GM18499 (cell line): Measurements from ENCODE around the gene CELF4.

ENCODE experiments used
- ATAC-seq: cut with Tn5 transposase; IDR thresholded peaks from one replicate; pipeline ENCODE4 v1.9.1; 2021; ENCODE audit warnings: moderate number of reproducible peaks; ENCODE audit not compliant: insufficient read depth, unreplicated experiment

The CELF4 gene

DNA sequence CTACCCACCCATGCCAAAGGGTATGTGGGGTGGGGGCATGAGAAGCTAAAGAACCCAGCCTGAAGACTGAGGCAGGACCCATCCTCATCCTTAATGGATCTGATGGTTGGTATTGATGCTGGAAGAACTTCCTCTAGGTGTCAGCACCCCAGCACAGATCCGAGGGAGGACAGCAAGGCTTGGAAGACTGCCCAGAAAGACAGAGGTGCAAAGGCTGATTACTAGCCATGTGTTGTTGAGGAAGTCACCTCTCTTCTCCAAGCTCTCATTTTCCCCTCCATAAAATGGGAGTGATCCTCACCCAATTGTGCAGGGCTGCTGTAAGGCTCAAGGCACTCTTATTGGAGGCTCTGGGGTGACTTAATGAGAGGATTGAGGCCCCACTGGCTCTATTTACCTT lies 256.5 kb downstream of the CELF4 start:
- ATAC-seq: no peak

DNA sequence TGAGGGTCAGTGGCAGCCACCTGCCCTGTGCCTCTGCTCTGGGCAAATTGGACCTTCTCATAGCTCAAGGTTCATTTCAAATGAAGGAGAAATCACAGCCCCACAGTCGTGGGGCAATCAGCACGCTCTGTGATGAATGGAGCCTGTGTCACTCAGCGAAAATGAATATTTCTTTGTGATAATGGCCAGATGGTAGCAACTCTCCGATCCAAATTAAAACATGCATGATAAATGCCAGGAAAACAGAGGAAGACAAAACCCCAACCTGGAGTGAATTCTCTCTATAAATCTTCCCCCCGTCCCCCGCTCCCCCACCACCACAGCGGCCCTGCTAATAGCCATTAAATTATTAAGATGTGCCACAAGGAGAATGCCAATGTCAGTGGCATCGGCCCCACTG lies 258.4 kb downstream of the CELF4 start:
- no peak for ATAC-seq

DNA sequence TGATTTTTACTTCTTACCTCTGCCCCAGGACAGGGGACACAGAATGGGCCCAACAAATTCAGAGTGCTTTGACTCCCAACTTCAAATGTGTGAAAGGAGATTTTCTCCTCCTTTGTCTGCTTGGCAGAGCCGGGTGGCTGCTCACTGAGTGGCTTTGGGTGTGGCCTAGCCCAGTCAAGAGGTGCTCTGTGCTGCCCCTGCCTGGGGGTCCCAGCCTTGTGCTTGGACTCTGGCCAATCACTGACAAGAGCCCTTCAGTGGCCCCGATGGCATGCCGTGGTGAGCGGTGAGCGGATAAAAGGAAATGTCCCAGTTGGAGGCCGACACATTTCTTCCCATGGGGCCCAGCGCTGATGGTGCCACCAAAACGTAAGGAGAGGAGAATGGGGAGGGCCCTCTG lies 259.2 kb downstream of the CELF4 start:
- ATAC-seq: no peak

DNA sequence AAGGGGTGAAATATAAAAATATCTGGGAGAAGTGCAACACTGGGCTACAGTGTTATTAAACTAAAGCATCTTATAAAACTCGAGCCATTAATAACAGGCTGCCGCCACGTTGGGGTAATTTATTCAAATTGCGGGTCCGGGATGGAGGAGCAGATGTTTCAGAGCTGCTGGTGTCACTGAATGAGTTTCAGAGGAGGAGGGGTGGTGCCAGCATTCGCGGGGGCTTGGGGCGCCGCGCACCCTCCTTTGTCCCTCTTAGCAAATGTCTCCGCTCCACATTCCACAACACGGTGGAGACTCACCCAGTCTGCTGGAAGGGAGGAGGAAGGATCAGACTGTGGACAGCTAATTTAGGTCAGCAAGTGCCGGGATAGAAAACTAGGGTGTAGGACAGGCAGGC lies 260.5 kb downstream of the CELF4 start:
- no peak for ATAC-seq

DNA sequence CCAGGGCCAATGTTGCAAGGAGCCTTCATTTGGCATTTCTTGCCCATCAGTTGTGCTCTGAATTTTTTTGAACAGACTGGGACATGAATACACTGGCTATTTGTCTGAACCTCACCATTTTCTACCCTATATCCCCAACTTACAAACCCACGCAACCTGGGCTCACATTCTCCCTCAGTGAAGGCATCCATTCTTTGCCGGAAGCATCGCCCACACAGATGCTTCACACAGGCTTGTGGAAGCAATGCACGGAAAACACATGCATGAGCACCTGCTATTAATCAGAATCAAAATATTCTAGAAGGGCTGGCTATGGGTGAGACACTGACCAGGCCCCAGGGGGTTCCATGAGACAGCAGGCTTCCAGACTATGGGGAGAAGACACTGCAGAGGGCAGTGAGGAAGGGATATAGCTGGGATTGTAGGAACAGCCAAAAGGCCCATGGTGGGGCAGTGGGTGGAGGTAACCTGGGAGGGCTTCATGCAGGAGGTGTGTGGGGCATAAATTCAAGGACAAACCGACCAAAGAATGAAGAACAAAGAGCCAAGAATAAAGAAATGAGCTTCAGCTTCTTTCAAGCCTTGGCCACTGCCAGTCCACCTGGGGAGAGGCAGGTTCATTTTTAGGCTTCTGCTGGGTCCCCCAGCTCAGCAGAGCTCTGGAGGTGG lies 261.5 kb downstream of the CELF4 start:
- ATAC-seq: no peak

DNA sequence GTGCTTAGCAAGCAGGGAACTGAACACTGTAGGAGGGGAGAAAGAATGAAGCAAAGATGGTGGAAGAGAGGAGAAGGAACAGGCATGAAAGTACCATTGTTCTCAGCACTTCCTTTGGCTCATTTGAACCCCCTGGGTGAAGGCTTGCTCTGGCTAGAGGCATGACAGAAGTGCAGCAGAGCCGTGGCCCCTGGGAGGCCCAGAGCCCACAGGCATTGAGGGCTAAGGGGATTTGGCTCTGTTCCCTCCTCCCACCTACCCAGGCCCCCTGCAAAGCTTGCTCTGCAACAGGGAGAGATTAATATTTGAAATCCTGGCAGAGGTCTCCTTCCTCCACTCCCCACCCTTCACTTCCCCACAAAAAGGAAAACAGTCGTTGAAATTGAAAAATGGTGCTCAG lies 262.6 kb downstream of the CELF4 start:
- ATAC-seq: no peak

DNA sequence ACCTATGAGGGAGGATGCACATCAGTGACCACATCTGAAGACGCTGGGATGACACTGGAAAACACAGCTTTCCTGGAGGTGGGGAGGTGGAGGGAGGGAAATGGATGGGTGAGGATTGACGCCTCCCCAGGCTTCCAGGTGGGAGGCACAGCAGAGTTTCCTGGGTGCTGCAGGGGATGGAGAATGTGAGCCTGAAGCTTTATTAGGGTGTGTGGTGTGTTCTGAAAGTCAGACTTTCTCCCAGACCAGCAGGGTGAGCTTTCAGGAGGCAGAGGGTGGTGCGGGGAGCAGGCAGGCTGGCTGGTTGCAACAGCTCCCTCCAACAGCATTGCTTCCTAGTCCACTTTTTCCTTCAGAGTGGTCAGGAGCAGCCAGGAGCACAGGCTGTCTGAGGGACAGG lies 263.1 kb downstream of the CELF4 start:
- ATAC-seq: no peak

DNA sequence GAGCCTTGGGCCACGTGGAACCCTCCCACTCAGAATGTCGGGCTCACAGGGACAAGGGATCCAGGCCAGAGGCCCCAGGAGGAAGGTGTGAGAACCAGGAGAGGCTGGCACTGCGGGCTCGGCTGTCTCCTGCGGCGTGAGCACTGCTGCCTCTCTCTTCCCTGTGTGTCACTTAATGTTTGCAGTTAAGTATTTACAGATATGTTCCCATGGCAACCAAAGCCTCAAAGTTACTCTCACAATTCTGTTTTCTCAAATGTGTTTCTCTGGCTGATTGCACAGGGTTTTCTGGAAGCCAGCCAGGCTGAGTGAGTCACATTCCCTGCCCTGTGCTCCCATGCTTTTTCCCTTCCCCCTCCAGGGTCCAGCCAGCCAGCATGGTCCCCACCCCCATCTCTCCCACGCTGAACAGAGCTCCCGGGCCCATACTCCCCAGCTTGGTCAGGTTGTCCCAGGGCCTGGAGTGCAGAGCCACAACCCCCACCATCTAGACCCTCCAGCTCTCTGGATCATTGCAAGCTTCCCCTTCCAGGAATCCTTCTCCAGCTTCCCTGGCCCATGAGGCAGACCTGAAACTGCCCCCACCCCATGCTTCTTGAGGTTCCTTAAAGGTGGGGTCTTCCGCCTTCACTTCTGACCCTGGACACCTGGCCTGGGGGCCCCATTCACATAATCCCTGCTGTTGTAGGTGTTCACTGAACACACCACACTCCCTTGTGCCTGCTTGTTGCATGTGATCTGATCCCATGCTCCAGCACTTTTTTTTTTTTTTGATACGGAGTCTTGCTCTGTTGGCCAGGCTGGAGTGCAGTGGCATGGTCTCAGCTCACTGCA lies 265.9 kb downstream of the CELF4 start:
- peak; percentile 91 for ATAC-seq

DNA sequence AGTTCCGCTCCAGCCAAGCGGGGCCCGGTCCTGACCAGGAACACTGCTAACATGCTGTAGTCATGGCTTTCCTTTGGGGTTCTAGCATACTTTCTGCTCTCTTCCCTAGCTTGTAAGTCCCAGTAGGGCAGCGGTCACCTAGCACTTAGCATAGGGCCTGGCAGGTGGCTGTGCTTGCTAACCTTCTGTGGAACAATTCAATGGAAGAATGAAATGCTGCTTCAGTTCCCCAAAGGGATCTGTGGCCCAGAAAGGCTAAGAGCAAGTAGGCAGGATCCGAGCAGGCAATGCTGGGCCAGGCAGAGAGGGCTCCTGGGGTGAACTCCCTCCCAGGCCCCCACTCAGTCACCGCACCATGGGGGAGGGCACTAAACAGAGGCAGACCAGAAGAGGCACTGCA lies 266.8 kb downstream of the CELF4 start:
- no peak for ATAC-seq

DNA sequence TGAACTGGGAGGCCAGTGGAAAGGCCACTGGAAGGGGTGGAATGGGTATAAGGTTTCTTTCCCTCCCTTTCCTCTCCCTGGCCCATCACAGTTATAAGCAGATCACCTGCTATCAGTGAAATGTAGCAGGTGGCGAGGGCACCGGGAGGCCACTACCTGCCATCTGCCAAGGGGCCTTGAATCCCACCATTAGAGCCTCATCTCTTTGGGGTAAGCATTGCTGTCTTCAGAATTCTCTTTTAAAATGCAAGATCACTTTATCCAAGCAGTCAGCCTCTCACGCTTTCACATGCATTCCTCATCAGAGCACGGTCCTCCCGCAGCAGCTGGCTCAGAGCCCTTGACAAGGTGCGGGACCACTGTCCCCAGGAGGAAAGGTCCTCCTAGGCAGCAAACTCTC lies 268.5 kb downstream of the CELF4 start:
- no peak for ATAC-seq

DNA sequence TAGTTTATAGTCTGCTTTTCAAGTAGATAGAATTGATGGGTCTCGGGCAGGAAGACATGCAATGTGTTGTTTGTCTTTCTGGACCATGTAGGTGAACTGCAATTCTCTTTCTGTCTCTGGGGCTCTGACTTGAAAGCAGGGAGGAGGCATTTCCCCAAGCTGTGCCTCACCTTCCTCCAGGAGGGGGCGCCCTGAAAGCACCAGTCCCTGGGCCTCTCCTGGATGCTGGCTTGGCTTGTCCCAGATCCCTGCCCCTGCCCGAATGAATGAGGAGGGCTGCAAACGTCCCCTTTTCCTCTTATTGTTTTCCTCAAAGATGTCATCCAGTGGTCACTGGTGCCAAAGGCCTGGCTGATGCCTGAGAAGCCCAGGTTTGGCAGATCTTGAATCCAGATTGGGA lies 270.6 kb downstream of the CELF4 start:
- ATAC-seq: no peak

DNA sequence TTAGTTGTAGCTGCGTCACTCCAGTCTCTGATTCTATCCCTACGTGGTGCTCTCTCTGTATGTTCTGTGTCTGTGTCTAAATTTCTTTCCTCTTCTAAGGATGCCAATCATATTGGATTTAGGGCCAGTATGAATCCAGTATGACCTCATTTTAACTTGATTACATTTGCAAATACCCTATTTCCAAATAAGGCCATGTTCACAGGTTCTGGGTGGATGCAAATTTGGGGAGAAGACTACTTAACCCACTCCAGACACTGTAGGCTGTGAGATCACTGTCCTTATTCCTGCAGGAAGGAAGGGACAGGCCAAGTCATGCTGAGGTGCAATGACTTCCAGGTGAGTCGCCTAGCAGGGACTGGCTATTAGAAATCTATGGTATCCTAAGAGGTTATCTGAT lies 272.2 kb downstream of the CELF4 start:
- no peak for ATAC-seq

DNA sequence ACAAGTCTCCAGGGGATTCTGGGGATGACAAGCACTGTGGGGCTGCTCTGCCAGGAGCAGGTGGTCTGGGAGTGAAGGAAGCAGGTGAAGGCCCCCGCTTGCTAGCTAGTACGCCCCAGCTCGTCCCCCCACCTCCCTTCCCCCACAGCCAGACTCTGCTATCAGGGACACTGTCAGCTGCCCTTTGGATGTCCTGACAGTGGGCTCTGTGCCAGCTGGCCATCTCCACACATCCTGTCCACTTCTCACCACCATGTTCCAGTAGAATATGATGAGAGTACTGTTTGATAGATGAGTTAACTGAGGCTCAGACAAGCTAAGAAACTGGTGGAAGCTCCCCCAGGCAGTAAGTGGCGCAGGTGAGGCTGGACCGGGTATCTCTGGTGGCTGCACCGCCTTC lies 276.2 kb downstream of the CELF4 start:
- no peak for ATAC-seq

DNA sequence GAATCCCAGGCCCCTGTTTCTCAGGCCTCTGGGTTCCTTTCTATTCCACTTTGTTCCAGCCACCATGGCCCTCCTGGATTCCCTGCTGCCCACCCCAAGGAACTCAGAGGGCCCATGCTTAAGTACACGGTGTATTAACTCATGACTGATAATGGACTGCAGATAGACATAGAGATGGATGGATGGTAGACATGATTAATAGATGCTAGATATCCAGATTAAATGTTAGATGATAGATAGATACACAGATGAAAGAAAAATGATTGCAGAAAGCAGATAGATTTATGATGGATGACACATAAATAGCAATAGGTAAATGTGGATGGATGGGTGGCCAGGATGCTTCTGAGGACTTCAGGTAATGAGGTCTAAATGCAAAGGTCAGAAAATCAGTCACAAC lies 278.0 kb downstream of the CELF4 start:
- no peak for ATAC-seq

DNA sequence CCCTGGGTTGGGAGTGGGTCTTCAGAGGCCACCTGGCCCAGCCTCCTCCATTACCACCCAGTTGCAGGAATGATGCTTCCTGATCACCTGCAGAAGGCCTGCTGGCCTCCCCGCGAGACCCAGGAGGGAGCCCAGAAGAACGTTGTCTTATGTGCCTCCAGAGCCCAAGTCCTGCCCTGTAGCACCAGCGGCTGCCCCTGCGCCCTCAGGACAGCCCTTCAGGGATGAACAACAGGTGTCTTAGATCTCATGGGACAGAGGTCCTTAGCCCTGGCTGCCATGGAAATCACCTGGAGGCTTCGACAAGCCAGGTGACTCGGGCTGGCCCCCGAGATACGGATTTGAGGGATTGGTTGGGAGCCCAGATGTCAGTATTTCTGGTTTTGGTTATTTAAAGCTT lies 278.8 kb downstream of the CELF4 start:
- ATAC-seq: no peak

DNA sequence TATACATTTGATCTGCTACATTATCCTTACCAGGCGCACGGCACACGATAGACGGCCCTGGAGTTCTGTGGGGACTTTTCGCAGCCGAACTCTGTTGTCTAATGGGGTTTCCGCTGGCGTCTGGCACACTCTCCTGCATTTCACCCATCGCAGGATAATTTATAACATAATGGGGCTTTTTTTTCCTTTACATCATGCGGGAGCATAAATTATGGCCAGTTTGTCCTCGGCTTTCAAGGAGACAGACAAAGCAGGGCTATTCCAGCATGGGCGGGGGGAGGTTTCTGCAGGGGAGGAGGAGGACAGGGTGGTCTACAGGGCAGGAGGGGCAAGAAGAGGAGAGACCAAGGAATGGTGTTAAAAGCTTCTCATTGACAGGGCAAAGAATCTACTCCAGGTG lies 279.8 kb downstream of the CELF4 start:
- ATAC-seq: no peak

DNA sequence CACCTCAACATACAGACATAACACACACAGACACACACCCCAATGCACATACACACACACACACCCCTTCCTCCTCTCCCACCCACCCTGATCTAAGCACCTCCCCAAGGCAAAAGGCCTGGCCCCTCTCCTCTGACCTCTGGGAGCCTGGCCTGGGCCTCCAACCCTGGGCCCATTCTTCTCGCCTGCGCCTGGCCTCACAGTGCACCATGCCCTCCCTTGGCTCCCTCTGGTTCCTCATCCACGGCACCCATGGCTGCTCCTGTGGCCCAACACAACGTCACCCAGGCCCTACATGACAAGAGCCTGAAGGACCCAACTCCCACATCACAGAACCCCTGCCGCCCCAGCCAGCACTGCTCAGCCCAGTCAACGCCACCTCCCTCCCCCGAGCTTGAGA lies 281.3 kb downstream of the CELF4 start:
- no peak for ATAC-seq

DNA sequence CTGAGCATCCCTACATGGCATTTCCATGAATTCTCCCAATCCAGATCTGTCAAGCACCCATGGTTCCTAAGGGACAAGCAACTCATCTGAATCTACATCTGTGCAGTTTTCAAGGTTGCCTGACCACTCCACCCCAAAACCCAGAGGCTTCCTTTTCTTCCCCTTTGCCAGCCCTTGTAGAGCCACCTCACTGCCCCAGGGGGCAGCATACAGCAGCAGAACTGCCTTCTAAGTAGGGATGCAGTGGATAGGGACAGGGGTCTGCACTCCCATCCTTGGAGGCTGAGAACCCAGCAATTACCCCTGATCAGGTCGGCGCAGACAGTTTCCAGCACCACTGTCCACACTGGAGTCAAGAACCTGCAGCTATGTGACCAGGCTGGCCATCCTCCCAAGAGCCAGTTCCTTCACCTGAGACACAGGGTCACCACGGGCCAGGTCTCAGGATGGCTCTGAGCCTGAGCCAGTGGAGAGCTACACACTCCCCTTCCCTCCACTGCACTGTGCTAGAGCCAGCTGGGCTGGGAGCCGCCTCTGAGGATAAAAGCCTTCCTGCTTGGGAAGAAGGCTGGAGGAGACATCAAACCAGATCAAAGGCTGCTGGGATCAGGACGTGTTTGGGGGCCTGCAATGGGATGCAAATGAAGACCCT lies 283.1 kb downstream of the CELF4 start:
- ATAC-seq: no peak

DNA sequence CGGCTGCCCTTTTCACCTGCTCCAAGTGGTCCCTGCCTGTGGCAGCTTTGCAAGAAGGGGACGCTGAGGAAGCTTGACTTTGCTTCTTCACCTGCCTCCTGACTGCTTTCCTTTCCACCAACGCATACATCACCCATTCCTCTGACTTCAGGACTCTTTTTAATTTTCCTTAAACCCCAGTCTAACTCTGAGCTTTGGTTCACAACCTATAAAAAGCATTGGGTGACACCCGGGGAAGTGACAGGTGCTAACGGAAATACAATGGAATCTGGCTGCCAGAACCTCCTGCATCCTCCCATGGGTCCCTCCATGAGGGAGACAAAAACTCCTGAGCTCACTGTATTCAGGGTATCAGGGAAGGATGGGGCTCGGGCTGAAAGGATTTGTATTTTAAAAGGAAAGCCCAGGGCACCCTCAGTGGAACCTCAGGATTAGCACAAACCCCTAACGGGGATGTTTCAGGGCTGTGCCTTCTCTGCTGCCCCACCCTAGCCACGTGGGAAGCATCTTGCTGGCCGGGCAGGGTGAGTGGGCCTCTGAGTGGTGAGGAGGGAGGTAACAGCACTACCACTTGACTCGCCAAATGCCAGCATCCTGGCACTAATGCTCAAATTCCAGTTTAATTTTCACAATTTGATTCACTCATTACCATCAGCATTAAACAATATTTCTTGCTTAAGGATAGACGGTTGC lies 284.8 kb downstream of the CELF4 start:
- ATAC-seq: no peak

DNA sequence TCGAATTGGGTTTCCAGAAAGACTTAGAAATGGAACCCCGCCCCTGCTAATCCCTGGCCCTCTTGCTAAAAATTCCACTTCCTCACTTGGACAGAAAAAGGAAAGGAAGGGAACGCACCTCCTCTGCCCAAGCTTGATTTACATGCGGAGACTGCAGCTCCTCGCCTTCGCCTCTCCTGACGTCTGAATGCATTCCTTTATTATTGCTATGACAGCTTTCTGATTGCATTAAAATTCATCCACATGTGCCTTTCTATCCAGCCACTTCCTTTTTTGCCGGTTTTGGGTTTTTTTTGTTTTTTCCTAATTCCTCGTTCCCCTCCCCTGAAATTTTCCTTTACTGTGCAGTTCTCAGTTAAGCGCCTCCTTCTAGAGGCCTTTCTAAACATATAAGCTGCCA lies 287.8 kb downstream of the CELF4 start:
- ATAC-seq: no peak
